ENCODE results near the gene CARTPT. TPM values are rescaled to one million over a fixed set of nuclear protein-coding genes. Genes with fewer than 3 reads are reported as not detected.

CARTPT gene
- 0.23 TPM for total RNA-seq

DNA sequence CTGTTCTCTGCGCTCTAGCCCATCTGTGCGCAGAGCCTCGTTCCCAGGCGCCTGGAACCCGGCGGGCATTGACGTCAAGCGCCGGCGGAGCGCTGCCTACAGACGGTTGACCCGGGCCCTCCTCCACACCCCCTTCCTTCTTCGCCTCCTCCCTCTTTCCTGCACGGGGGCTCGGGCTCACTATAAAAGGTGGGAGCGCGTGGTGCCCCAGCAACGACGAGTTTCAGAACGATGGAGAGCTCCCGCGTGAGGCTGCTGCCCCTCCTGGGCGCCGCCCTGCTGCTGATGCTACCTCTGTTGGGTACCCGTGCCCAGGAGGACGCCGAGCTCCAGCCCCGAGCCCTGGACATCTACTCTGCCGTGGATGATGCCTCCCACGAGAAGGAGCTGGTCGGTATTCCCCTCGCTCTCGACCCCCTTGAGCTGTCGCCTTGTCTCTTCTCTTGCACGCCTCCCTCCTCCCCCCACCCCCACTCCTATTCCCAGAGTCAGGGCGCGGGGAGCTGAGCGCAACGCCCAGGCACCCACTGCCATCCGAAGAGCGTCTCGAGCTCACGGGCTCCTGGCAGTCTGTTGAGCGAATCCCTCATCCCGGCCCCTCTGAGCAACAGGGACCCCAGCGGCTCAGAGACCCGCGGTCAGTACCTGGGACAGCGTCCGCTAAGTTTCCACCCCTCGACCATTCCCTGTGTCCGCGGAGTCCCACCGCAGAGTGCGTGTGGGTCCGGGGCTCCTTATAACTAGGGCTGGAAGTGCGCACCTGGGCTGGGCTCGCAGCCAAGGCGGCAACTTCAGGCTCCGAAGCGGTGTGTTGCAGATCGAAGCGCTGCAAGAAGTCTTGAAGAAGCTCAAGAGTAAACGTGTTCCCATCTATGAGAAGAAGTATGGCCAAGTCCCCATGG lies at the start of gene CARTPT:
Gene CARTPT (plus strand): TSS at position 213 of the 902 bp plus-strand sequence. CDS start 19 bp downstream, at position 232.

Other genes with a start within 250 kb of the CARTPT start
- 56.9 TPM for gene MCCC2, start 131.9 kb upstream of the CARTPT start, total RNA-seq

All from metanephros (tissue), 1 donor.